BE2C (cell line): ENCODE measurements around the gene PKNOX2.

Source experiments
- DNase-seq: peaks from one replicate; pipeline ENCODE4 v3.0.0-alpha.2; 2020
- H3K27me3 ChIP-seq: fragments of 250-450 bp; sonication (Bioruptor Pico); 2 replicates; pipeline ENCODE4 v1.5.1; 2020; ENCODE audit warnings: mild to moderate bottlenecking
- H3K36me3 ChIP-seq: fragments of 250-450 bp; sonication (Bioruptor Pico); 2 replicates; pipeline ENCODE4 v1.5.1; 2020; ENCODE audit warnings: mild to moderate bottlenecking
- H3K4me1 ChIP-seq: fragments of 250-450 bp; sonication (Bioruptor Pico); 2 replicates; pipeline ENCODE4 v1.5.1; 2020
- H3K4me3 ChIP-seq: 2 replicates; pipeline ENCODE4 v1.5.1; 2011; ENCODE audit warnings: low read depth, low read length
- H3K9me3 ChIP-seq: fragments of 250-450 bp; sonication (Bioruptor Pico); 2 replicates; pipeline ENCODE4 v1.5.1; 2020
- CTCF ChIP-seq: IDR thresholded peaks from 2 replicates; pipeline ENCODE4 v1.5.1; 2012; ENCODE audit warnings: mild to moderate bottlenecking, low read depth, low read length

The PKNOX2 gene

GRCh38 chr11:125242141-125242775 is 77.7 kb downstream of the PKNOX2 start:
- Histone ChIP-seq H3K4me3 (no peak overlapping the region), H3K36me3 (no peaks in the 10 kb centered on the region), H3K9me3 (no peaks in the 10 kb centered on the region), H3K27me3 (peaks cover 3% of the 10 kb centered on the region; the same call in 1 of the 2 replicates), H3K4me1 (no peaks in the 10 kb centered on the region)
- DNase-seq, result no peak
- TF ChIP-seq CTCF, result no peak

GRCh38 chr11:125244166-125244565 is 79.6 kb downstream of the PKNOX2 start:
- Histone ChIP-seq H3K4me3 (no peak overlapping the region), H3K4me1 (no peaks in the 10 kb centered on the region), H3K27me3 (peaks cover under 1% of the 10 kb centered on the region; the same call in 1 of the 2 replicates), H3K36me3 (no peaks in the 10 kb centered on the region), H3K9me3 (no peaks in the 10 kb centered on the region)
- no peak for TF ChIP-seq CTCF
- no peak for DNase-seq

DNA sequence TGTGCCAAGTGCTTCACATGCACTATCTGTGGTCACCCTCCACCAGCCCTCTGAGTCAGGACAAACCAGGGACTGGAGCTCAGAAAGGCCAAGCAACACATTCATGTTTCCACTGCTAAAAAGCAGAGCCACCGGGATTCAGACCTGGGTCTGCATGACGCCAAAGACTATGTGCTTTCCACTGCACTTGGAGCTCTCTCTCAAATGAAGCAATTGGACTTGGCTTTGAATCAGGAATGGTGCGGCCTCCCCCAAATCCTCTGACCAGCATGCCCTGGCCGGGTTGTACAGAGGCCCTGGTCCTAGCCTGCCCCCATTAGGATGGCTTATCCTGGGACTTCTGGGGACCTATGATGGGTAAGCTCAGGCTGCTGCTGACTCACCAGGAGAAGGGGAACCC is 80.7 kb downstream of the PKNOX2 start:
- no peak for TF ChIP-seq CTCF
- no peaks in the 10 kb centered on the region for H3K27me3 ChIP-seq
- no peaks in the 10 kb centered on the region for H3K36me3 ChIP-seq
- H3K4me3 ChIP-seq, result no peak overlapping the region
- H3K9me3 ChIP-seq, result no peaks in the 10 kb centered on the region
- H3K4me1 ChIP-seq, result no peaks in the 10 kb centered on the region
- no peak for DNase-seq

DNA sequence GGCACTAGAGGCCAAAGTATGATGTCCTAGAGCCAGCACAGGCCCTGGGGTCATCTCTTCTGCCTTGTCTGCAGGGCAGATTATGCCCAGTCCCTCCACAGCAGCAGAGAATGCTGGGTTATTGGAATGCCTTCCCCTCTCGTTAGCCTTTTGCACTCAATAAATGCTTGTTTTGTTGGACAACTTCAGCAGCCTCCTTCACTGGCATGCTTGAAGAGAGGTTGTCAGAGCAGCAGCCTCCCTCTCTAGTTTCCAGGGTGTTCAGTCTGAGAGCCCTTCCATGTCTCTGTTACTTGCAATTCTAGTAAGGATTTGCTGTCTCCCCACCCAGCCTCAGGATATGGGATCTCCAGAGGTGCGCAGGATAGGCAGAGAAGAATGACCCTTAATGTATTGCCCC is 82.9 kb downstream of the PKNOX2 start:
- H3K4me3 ChIP-seq, result no peak overlapping the region
- no peaks in the 10 kb centered on the region for H3K4me1 ChIP-seq
- H3K9me3 ChIP-seq, result no peaks in the 10 kb centered on the region
- no peaks in the 10 kb centered on the region for H3K36me3 ChIP-seq
- no peaks in the 10 kb centered on the region for H3K27me3 ChIP-seq
- DNase-seq, result no peak
- TF ChIP-seq CTCF, result no peak

DNA sequence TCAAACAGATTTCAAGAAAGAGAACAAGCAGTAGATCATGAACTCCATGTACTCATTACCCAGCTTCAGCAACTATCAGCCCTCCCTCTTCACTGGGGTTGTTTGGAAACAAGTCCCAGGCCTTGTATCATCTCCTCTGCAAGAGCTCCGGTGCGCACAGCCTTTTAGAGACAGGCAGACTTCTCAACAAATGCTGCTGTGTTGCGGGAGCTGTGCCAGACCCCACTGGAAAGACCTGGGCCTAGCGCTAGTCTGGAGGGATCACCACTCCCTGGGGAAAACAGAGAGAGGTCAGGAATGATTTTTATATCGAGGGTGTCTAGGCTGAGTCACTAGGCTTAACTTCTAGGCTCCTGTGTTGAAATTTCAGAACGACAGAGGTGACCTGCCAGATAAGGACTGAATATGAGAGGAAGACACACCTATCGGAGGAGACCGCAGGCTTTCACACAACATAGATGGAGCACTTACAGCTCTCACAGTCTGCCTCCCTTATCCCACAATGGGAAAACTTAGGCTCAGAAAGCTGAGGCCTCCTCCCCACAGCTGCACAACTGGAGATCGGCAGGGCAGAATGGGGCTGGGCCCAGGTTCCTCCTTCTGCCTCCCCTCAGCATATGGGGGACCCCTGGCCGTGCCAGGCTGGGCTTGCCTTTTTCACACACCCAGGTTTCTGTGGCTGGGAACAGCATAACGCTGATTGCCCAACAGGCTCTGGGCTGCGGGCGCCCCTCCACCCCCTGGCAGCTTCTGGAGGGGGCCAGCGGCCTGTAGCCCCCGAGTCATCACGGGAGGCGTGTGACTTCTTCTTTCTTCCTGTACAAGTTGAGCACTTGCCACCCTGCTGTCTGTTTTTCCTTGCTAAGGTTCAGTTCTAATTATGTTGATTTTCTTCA is 86.0 kb downstream of the PKNOX2 start:
- no peaks in the 10 kb centered on the region; the same call in 1 of the 2 replicates for H3K27me3 ChIP-seq
- no peaks in the 10 kb centered on the region for H3K4me1 ChIP-seq
- no peaks in the 10 kb centered on the region; the same call in 1 of the 2 replicates for H3K9me3 ChIP-seq
- no peak overlapping the region for H3K4me3 ChIP-seq
- DNase-seq, result no peak
- TF ChIP-seq CTCF, result no peak
- H3K36me3 ChIP-seq, result no peaks in the 10 kb centered on the region

GRCh38 chr11:125251214-125251545 is 86.6 kb downstream of the PKNOX2 start:
- no peak for DNase-seq
- no peaks in the 10 kb centered on the region for H3K36me3 ChIP-seq
- H3K4me3 ChIP-seq, result no peak overlapping the region
- H3K9me3 ChIP-seq, result no peaks in the 10 kb centered on the region; the same call in 1 of the 2 replicates
- no peaks in the 10 kb centered on the region for H3K4me1 ChIP-seq
- no peak for TF ChIP-seq CTCF
- no peaks in the 10 kb centered on the region; the same call in none of the 2 replicates for H3K27me3 ChIP-seq
